SIG-M5 treated with dmso at 0.1 percent for 504 hours (cell line): Measurements from ENCODE around the gene BTNL3.

Experiments
- DNase-seq: peaks from one replicate; lab custom pipeline; 2025; ENCODE audit not compliant: unreplicated experiment; lab: John Stamatoyannopoulos, UW

BTNL3 gene

GRCh38 chr5:181020688-181021087 is 32.0 kb downstream of the BTNL3 start:
- no peak for DNase-seq

DNA sequence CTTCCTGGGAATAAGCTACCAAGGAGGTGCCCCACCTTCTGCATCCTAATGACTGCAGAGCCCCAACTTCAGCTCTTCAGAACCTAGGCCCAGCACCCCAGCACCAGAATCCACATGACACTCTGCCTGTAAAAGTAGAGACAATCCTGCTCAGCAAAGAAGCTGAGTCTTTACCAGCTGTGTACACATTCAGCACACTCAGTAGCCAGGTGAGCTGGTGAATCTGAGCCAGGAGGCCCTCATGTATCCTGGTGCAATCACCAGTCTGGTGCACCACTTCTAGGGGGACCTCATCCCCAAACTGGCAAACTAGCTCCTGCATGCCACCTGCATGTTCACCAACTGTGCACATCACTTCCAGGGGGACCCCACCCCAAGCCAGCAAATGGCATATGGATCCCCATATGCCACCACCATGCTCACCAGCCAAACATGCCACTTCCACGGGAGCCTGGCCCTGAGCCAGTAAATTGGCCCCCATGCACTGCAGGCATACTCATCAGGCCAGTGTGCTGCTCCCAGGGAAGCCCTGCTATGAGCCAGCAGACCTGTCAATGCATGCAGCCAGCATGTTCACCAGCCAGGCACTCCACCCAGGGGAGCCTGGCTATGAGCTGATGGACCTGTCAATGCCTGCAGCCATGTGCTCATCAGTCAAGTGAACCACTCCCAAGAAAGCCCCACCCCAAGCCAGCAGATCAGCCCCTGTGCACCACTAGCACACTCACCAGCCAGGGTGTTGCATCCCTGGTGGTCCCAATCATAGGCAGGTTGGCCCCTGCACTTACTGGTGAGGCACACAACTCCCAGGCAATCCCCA is 35.8 kb downstream of the BTNL3 start:
- DNase-seq, result no peak

- DNase-seq, result no peak
Observed at GRCh38 chr5:181027452-181028031, 38.9 kb downstream of the BTNL3 start.

GRCh38 chr5:181028032-181028819 is 39.6 kb downstream of the BTNL3 start:
- DNase-seq, result no peak

DNA sequence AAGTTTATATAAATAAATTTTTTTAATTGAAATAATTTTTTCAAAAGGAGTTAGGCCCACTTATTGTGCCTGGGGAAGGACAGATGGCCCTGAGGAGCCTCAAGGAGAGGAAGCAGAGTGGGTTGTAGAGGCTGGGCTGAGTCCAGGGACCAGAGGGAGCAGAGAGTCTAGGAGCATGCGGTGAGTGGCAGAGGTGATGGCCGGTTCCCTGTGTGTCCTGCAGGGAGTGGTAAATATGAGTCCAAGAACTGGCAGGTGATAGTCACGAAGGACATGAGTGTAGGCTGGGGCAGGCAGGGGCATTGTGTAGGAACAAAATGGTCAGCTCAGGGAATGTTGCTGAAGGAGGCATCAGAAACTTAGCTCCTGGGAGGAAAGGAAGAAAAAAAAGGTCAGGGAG is 43.1 kb downstream of the BTNL3 start:
- DNase-seq, result no peak

GRCh38 chr5:181035991-181036815 is 47.6 kb downstream of the BTNL3 start:
- DNase-seq, result no peak

- no peak for DNase-seq
Observed at GRCh38 chr5:181036816-181037364, 48.2 kb downstream of the BTNL3 start.

GRCh38 chr5:181037365-181037861 is 48.8 kb downstream of the BTNL3 start:
- no peak for DNase-seq

GRCh38 chr5:181039471-181039870 is 50.8 kb downstream of the BTNL3 start:
- no peak for DNase-seq

DNA sequence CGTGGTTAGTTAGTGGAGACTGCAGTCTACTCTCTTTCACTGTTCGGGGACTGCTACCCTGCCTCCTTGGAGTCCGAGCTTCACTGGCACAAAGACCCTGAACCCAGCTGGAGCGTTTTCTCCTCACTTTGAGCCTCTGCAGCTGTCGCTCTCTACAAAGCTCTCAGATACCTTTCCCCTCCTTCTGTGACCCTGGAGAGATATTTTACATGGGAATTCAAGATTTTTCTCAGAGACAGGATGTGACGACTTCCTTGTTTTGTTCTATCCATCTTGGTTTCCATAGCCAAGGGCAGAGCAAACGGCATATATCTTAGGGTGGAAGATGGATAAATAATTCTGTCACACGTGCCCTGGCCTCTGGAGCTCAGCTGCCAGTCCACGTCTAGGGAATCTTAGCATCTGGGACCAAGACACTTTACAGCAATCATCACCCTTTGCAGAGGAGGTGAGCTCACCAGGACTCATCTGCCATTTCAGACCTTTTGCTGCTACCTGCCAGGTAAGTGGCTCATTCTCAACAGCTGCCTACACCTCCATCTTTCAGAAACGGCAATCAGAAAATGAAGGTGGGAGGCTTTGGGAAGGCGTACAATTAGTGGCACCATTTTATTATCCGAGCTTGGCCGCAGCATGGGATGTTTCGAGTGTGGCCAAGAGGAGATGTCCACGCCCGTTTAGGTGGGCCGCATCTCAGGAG is 51.4 kb downstream of the BTNL3 start, which contains the start of gene BTNL9:
BTNL9 (plus strand) TSS at position 336 of the 700 bp plus-strand sequence. CDS start 5,224 bp downstream, outside the sequence.
- no peak for DNase-seq

- no peak for DNase-seq
Observed at GRCh38 chr5:181040631-181040945, 51.9 kb downstream of the BTNL3 start.

DNA sequence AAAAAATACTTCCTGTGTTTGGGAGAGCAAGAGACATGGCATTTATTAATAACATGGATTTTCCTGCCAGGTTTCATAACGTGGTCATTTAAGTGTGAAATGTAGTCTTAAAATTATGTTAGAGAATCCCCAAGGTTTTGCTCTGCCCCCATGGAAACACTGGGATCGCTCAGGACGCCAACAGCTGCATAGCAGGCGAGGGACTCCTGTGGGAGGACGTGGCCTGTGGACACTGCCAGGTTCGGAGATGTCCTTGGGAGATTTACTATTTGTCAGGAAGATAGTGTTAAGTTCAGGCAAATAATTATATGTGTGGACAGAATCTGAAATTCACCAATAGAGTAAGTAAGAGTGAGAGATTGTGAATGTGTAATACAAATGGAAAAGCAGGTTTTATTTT is 52.4 kb downstream of the BTNL3 start:
- DNase-seq, result no peak

- DNase-seq, result no peak
Observed at GRCh38 chr5:181042036-181042713, 53.5 kb downstream of the BTNL3 start.

GRCh38 chr5:181042722-181043121 is 54.1 kb downstream of the BTNL3 start:
- no peak for DNase-seq

DNA sequence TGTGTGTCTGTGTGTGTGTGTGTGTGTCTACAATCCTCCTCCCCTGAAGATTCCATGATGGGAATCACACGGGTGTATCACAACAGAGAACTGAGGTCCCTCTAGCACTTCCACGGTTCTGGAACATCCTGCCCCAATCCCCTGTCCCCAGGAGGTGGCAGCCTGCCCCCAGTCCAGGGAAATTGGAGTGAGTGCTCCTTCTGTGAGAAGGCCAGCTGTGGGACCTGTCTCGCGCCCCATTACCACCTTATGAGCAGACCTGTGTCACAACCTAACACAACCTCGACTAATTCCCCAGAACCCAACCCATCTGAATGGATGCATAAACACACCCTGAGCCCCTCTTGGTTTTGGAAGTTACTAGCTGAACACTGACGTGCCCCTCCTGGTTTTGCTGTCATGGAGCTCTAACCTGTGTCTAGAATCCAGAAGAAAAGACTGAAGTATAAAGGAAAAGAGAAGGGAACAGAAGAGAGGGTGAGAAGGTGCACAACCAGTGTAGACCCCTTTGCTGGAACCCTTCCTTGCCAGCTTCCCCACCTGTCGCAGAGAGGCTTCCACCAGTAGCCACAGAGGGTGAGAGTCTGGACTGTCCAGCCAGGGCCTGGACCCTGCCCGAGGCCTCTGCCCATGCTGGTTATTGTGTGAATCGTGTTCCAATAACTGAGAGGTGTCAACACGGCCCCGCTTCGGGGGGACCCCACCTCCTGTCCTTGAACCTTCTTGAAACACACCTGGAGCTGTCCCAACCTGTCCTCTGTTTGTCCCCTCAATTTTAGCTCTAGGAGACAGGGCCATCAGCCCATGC is 54.8 kb downstream of the BTNL3 start:
- no peak for DNase-seq

DNA sequence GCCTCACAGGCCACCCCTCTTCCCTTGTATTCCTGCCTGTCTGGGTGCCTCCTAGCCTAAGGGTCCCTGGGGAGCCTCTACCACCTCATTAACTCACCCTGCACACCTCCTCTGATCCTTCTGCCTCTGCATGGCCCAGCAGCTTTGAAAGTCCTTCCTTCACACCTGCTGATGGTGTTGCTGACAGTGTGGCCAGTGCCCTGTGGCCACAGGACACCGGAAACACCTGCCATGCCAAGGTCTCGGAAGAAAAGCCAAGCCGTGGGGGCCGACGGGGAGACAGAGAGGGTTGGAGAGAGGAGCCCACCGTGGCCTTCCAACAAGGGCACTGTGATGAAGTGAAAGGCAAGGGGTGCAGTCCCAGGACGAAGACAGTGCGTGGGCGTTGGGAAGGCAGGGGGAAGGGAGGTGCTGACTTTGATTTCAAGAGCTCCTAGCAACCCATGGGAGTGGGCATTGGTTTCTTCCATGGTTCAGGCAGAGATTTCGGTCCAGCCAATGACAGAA is 55.5 kb downstream of the BTNL3 start:
- no peak for DNase-seq

GRCh38 chr5:181044662-181045305 is 56.1 kb downstream of the BTNL3 start:
- no peak for DNase-seq

DNA sequence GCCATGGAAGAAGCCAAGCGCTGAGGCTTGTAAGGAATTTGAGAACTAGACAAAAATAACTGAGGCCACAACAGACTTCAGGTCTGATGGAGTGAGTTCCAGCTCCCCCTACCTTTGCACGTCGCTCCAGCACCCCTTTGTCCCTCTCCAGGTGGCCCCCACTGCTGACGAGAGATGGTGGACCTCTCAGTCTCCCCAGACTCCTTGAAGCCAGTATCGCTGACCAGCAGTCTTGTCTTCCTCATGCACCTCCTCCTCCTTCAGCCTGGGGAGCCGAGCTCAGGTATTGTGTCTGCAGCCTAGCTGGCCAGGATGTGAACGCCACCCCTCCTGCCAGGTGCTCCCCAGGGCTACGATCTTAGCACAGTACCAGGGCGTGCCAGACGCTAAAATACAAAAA is 56.7 kb downstream of the BTNL3 start:
- DNase-seq, result no peak
